Neuronal stem cell (in vitro differentiated cells): ENCODE results near the gene TLCD3A.
A peak's percentile ranks its signal among the peaks of the same experiment; 100 is the strongest.

ENCODE experiments used
- DNase-seq: peaks from one replicate; pipeline ENCODE4 v3.0.0-alpha.2; 2013; ENCODE audit warnings: low spot score
- H2AFZ ChIP-seq: one replicate; pipeline ENCODE4 v1.6.1; 2013; ENCODE audit warnings: mild to moderate bottlenecking, low read length, inconsistent platforms
- H2AK5ac ChIP-seq: 2 replicates; pipeline ENCODE4 v1.6.1; 2013; ENCODE audit warnings: low read depth, mild to moderate bottlenecking, inconsistent platforms, low read length, moderate library complexity, mixed read lengths
- H2BK120ac ChIP-seq: 2 replicates; pipeline ENCODE4 v1.6.1; 2013; ENCODE audit warnings: low read depth, mild to moderate bottlenecking, inconsistent platforms, low read length, moderate library complexity, mixed read lengths
- H2BK12ac ChIP-seq: one replicate; pipeline ENCODE4 v1.6.1; 2013; ENCODE audit warnings: low read length, inconsistent platforms
- H2BK15ac ChIP-seq: 2 replicates; pipeline ENCODE4 v1.6.1; 2013; ENCODE audit warnings: mild to moderate bottlenecking, low read length, inconsistent platforms, mixed read lengths
- H2BK5ac ChIP-seq: one replicate; pipeline ENCODE4 v1.6.1; 2013; ENCODE audit warnings: inconsistent platforms, mild to moderate bottlenecking, low read length, moderate library complexity
- H3K14ac ChIP-seq: one replicate; pipeline ENCODE4 v1.6.1; 2013; ENCODE audit warnings: low read length, inconsistent platforms
- H3K18ac ChIP-seq: 2 replicates; pipeline ENCODE4 v1.6.1; 2013; ENCODE audit warnings: low read length, inconsistent platforms
- H3K23ac ChIP-seq: 2 replicates; pipeline ENCODE4 v1.6.1; 2013; ENCODE audit warnings: low read depth, mild to moderate bottlenecking, mixed read lengths, low read length, inconsistent platforms; ENCODE audit not compliant: poor library complexity
- H3K27ac ChIP-seq: replicated peaks from 3 replicates; pipeline ENCODE4 v1.5.1; 2013; ENCODE audit warnings: low read length, inconsistent platforms
- H3K27me3 ChIP-seq, 3 experiments: 2 replicates each; pipeline ENCODE4 v1.6.1; 2013; ENCODE audit warnings: low read length in 3 of 3, mild to moderate bottlenecking in 2 of 3, inconsistent platforms in 1 of 3, low read depth in 1 of 3, mixed read lengths in 1 of 3, moderate library complexity in 1 of 3; ENCODE audit not compliant: control insufficient read depth in 3 of 3, insufficient read depth in 3 of 3
- H3K36me3 ChIP-seq, 2 donors: replicated peaks in 1 of 2; 2 replicates each; pipeline ENCODE4 v1.6.1; 2013; ENCODE audit warnings: low read length in 2 of 2; ENCODE audit not compliant: control insufficient read depth in 2 of 2, insufficient read depth in 2 of 2
- H3K4ac ChIP-seq: 2 replicates; pipeline ENCODE4 v1.6.1; 2013; ENCODE audit warnings: inconsistent platforms, mild to moderate bottlenecking, low read length, moderate library complexity
- H3K4me1 ChIP-seq, 2 donors: 1 replicate in 1 of 2; 2 replicates in 1 of 2; pipeline ENCODE4 v1.6.1; 2013; ENCODE audit warnings: low read length in 2 of 2, low read depth in 1 of 2; ENCODE audit not compliant: control insufficient read depth in 2 of 2, insufficient read depth in 1 of 2
- H3K4me2 ChIP-seq: one replicate; pipeline ENCODE4 v1.6.1; 2013; ENCODE audit warnings: mild to moderate bottlenecking, low read length, inconsistent platforms; ENCODE audit not compliant: insufficient read depth, poor library complexity, severe bottlenecking
- H3K4me3 ChIP-seq, 2 donors: 2 replicates each; pipeline ENCODE4 v1.5.1; 2013; ENCODE audit warnings: low read length in 2 of 2, mild to moderate bottlenecking in 2 of 2, inconsistent platforms in 1 of 2, moderate library complexity in 1 of 2
- H3K79me1 ChIP-seq: one replicate; pipeline ENCODE4 v1.6.1; 2013; ENCODE audit warnings: low read depth, mild to moderate bottlenecking, inconsistent platforms, low read length, moderate library complexity
- H3K9ac ChIP-seq: one replicate; pipeline ENCODE4 v1.6.1; 2013; ENCODE audit warnings: mild to moderate bottlenecking, low read depth, low read length, inconsistent platforms; ENCODE audit not compliant: poor library complexity
- H3K9me3 ChIP-seq, 2 donors: replicated peaks in 1 of 2; 2 replicates each; pipeline versions ENCODE3 to v1.6.1; 2013; ENCODE audit warnings: low read length in 2 of 2, mild to moderate bottlenecking in 2 of 2, inconsistent platforms in 1 of 2, low read depth in 1 of 2, mixed read lengths in 1 of 2, moderate library complexity in 1 of 2; ENCODE audit not compliant: control insufficient read depth in 2 of 2, insufficient read depth in 1 of 2
- H4K8ac ChIP-seq: one replicate; pipeline ENCODE4 v1.6.1; 2013; ENCODE audit warnings: low read depth, mild to moderate bottlenecking, inconsistent platforms, low read length, moderate library complexity
- H4K91ac ChIP-seq: one replicate; pipeline ENCODE4 v1.6.1; 2013; ENCODE audit warnings: low read length, low read depth, mild to moderate bottlenecking, inconsistent platforms; ENCODE audit not compliant: poor library complexity
- WGBS, 2 donors: extraction: QIAGEN DNeasy Blood & Tissue Kit; methylation state at CpG; one replicate each; pipeline ENCODE4 v1.1.7; 2013; ENCODE audit warnings: missing lambda C conversion rate in 2 of 2, mixed read lengths in 1 of 2; ENCODE audit not compliant: insufficient read length in 2 of 2, insufficient replicate concordance in 1 of 2; ENCODE audit errors: extremely low coverage in 2 of 2; 5-methylcytosine and 5-hydroxymethylcytosine counted together

The TLCD3A gene

GRCh38 chr17:725746-726145 lies 6.7 kb upstream of the TLCD3A start:
- Histone ChIP-seq H3K9me3 (no peaks in the 10 kb centered on the region), H3K36me3 (peaks cover 2 to 10% of the 10 kb centered on the region in 2 donors), H3K14ac (no peak overlapping the region), H2BK5ac (no peak overlapping the region), H3K4me3 (no peak overlapping the region), H3K79me1 (peaks cover 2% of the 10 kb centered on the region), H3K18ac (no peak overlapping the region), H4K91ac (no peak overlapping the region), H2BK15ac (no peak overlapping the region), H2BK12ac (no peak overlapping the region), H3K9ac (no peak overlapping the region), H2BK120ac (no peak overlapping the region), H2AK5ac (no peak overlapping the region), H2AFZ (no peak overlapping the region), H3K4me2 (no peak overlapping the region), H4K8ac (no peak overlapping the region), H3K27me3 (no peaks in the 10 kb centered on the region), H3K4me1 (peaks cover 0 to 7% of the 10 kb centered on the region in 2 donors), H3K4ac (no peak overlapping the region), H3K27ac (no peak overlapping the region), H3K23ac (no peak overlapping the region)
- WGBS, 2 donors = no CpG with 5 or more reads among the region's 12 CpGs
- no peak for DNase-seq

GRCh38 chr17:726271-726919 lies 6.0 kb upstream of the TLCD3A start:
- H3K23ac ChIP-seq = no peak overlapping the region
- H3K4ac ChIP-seq = no peak overlapping the region
- no peak overlapping the region for H2BK120ac ChIP-seq
- no peak overlapping the region for H2BK5ac ChIP-seq
- no peak overlapping the region for H2BK15ac ChIP-seq
- H3K14ac ChIP-seq = no peak overlapping the region
- no peak overlapping the region for H3K4me2 ChIP-seq
- no peaks in the 10 kb centered on the region for H3K9me3 ChIP-seq
- no peak overlapping the region for H4K8ac ChIP-seq
- no CpG with 5 or more reads among the region's 20 CpGs for WGBS, 2 donors
- peaks cover 0 to 7% of the 10 kb centered on the region in 2 donors for H3K4me1 ChIP-seq
- H2BK12ac ChIP-seq = no peak overlapping the region
- H3K18ac ChIP-seq = no peak overlapping the region
- peaks cover 2% of the 10 kb centered on the region for H3K79me1 ChIP-seq
- no peak overlapping the region for H3K9ac ChIP-seq
- no peak overlapping the region for H2AK5ac ChIP-seq
- H2AFZ ChIP-seq = no peak overlapping the region
- H3K4me3 ChIP-seq = no peak overlapping the region
- H4K91ac ChIP-seq = no peak overlapping the region
- no peaks in the 10 kb centered on the region for H3K27me3 ChIP-seq
- no peak for DNase-seq
- H3K36me3 ChIP-seq = peaks cover 2 to 10% of the 10 kb centered on the region in 2 donors
- H3K27ac ChIP-seq = no peak overlapping the region

- Histone ChIP-seq H2BK15ac (no peak overlapping the region), H4K8ac (no peak overlapping the region), H3K14ac (no peak overlapping the region), H3K18ac (no peak overlapping the region), H2AK5ac (no peak overlapping the region), H3K36me3 (peaks cover 4 to 15% of the 10 kb centered on the region in 2 donors), H3K4ac (no peak overlapping the region), H3K4me1 (peaks cover 6 to 13% of the 10 kb centered on the region in 2 donors), H2BK120ac (no peak overlapping the region), H3K27me3 (no peaks in the 10 kb centered on the region), H3K9ac (no peak overlapping the region), H2AFZ (no peak overlapping the region), H2BK5ac (no peak overlapping the region), H3K4me3 (no peak overlapping the region), H2BK12ac (no peak overlapping the region), H3K27ac (no peak overlapping the region), H3K23ac (no peak overlapping the region), H3K4me2 (no peak overlapping the region), H4K91ac (no peak overlapping the region), H3K9me3 (no peaks in the 10 kb centered on the region), H3K79me1 (peaks cover 2% of the 10 kb centered on the region)
- no CpG with 5 or more reads among the region's 5 CpGs for WGBS, 2 donors
- DNase-seq = no peak
Observed at GRCh38 chr17:728911-729310, 3.5 kb upstream of the TLCD3A start.

DNA sequence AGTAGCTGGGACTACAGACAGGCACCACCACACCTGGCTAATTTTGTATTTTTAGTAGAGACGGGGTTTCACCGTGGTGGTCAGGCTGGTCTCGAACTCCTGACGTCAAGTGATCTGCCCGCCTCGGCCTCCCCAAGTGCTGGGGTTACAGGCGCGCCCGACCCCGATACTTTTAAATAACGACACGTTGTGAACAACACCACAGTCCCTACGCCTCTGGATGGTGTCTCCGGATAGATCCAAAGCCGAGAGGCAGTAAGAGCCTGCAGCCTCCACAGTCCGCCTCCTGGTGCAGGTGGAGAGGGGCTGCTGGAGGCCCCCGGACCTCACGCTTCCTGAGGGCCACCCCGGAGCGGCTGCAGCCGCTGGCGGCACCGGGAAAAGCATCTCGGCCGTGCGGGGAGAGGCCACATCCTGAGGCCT lies 741 bp upstream of the TLCD3A start:
- H3K14ac ChIP-seq = no peak overlapping the region
- no CpG with 5 or more reads among the region's 26 CpGs for WGBS, 2 donors

More for the DNA sequence above, 741 bp upstream of the TLCD3A start:
- Histone ChIP-seq H3K36me3 (peaks cover 12 to 42% of the 10 kb centered on the region in 2 donors), H3K4me2 (peak overlapping the region; percentile 64), H2BK5ac (no peak overlapping the region), H3K9me3 (no peaks in the 10 kb centered on the region), H4K8ac (no peak overlapping the region), H2AFZ (peak overlapping the region; percentile 95), H3K4me1 (peaks cover 7 to 8% of the 10 kb centered on the region in 2 donors), H3K4me3 (peak overlapping the region; percentile 73 to 93), H2BK15ac (no peak overlapping the region), H3K27ac (peak overlapping the region; percentile 57), H3K79me1 (no peaks in the 10 kb centered on the region), H3K4ac (peak overlapping the region; percentile 57), H2AK5ac (peak overlapping the region; percentile 67), H3K18ac (peak overlapping the region; percentile 96), H3K23ac (peak overlapping the region; percentile 62), H3K9ac (peak overlapping the region; percentile 78), H2BK12ac (no peak overlapping the region), H3K27me3 (no peaks in the 10 kb centered on the region), H4K91ac (no peak overlapping the region), H2BK120ac (peak overlapping the region; percentile 40)
- DNase-seq = no peak
